ENCODE data around the gene OXCT2.
A peak's percentile ranks its signal among the peaks of the same experiment; 100 is the strongest.

Gene OXCT2

DNA sequence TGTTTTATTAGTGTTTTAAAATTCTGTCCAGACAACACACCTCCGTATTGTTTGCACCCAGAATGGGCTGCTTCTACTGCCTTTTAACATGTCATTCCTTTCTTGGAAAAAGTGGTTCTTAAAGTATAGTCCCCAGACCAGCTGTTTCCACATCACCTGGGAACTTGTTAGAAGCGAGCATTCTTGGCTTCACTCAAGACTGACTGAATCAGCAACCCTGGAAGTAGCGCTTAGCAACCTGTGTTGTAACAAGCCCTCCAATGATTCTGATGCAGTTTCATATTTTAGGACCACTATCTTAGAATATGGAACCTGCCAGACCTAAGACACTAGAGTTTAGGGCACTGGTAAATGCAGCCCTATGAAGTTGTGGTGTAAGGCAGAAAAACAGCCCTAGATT is 38.4 kb downstream of the OXCT2 start:
- ATAC-seq, result no peak

DNA sequence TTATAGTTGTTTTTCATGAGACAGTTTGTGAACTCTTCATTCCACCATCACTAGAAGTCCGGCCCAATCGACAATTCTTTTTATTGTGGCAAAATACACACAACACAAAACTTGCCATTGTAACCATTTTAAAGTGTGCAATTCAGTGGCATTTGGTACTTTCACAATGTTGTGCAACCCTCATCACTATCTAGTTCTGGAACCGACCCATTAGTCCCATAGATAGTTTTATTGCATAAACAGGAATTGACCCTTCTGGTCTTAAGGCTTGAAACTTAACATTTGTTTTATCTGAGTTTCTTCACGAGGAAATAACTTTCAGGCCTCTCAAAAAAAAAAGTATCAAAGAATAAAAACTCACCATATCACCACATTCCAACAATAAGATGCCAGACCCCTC is 41.3 kb downstream of the OXCT2 start:
- no peak for ATAC-seq

DNA sequence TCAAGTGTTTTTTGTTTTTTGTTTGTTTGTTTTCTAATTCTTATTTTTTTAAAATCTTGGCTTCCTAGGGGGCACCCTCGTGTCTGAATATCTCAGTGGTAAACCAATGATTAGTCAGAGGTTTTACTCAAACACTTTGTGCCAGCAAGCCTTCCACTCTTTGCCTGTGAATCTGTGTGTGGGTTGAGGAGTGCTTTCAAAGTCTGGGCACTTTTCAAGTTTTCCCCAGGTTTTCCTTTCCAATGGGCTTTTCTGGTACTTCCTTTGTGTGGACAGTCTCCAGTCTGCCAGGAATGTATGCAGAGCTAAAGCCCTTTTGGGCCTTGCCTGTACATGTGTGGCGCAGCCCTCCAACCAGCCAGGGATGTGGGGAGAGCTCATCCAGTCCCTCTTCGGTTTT is 42.1 kb downstream of the OXCT2 start:
- ATAC-seq, result no peak

DNA sequence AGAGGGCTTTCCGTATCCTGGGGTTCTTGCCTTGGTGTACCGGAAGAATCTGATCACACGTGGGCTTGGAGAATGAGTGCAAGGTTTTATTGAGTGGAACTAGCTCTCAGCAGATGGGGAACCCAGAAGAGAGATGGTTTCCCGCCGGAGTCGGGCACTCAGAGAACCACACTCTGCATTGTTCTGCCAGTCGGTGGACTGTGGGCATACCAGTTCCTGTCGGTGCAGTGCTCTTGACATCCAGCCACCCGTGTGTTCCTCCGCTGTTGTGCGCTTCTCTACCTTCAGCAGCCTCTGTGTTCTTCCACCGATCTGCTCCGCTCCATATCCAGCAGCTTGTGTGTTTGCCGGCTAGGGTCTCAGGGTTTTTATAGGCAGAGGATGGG is 43.2 kb downstream of the OXCT2 start:
- no peak for ATAC-seq

DNA sequence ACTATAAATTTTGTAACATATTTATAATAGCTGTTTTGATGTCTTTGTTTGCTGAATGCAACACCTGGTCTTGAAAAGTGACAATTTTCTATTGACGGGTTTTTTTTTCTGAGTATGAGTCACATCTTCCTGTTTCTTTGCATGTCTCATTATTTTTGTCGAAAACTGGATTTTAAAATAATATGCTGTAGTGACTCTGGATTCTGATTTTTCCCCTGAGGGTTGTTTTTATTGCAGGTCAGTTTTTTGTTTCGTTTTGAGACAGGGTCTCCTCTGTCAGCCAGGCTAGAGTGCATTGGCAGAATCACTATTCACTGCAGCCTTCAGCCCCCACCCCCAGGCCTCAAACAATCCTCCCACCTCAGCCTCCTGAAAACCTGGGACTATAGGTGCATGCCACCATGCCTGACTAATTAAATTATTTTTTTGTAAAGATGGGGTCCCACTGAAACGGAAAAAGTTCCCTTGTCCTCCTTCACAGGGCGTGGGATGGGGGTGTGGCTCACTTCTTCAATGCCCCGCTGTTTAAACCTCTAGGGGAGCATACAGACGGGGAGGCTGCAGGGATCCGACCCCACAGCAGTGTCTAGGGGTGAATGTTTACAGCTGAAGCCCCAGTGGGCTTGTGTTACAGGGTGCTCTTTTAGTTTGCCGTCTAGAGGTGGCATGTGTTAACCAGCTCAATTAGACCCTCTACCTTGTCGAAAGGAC is 43.8 kb downstream of the OXCT2 start:
- ATAC-seq, result peak in 1 of 2 donors; percentile 45

DNA sequence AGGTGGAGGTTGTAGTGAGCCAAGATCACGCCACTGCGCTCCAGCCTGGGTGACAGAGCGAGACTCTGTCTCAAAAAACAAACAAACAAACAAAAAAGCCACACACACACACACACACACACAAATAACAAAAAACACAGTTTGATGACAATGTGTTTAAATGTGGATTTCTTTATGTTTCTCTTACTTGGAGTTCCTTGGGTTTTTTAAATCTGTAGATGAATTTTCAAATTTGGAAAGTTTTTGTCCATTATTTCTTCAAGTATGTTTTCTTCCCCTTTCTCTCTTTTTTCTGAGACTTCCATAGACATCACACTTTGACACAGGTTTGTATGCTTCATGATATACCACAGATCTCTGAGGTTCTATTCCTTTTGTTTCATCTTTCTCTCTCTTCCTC is 44.5 kb downstream of the OXCT2 start:
- no peak for ATAC-seq

DNA sequence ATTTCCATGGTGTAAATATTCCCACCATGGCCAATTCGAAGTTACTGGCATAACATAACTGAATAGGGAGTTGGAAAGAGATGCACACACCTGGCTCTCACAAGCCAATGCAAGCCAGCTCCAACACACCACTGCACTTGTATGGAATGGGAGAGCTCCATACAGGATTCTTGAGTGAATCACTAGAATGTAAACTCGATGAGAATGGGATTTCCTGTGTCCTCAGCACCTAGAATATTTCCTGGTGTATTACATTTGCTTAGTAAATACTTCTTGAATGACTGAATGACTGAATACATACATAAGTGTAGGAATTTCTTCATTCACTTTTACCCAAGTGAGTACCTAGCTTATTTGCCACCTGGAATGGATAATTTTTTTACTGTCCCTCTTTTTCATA is 48.7 kb downstream of the OXCT2 start:
- ATAC-seq, result no peak

DNA sequence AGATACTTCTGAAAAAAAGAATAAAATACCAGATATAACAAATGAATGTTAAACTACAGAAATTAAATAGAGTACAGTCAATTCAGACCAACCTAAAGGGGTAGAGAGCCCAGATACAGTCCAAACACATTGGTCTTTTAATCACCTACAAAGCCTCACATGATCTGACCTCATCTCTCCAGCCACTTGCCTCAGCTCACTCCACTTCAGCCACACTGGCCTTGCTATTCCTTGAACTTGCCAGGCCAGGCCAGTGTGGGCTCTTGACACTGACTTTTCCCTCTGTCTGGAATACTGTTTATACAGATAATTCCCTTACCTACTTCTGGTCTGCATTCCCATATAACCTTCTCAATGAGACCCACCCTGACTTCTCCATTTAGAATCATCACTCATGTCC is 49.5 kb downstream of the OXCT2 start:
- no peak for ATAC-seq

DNA sequence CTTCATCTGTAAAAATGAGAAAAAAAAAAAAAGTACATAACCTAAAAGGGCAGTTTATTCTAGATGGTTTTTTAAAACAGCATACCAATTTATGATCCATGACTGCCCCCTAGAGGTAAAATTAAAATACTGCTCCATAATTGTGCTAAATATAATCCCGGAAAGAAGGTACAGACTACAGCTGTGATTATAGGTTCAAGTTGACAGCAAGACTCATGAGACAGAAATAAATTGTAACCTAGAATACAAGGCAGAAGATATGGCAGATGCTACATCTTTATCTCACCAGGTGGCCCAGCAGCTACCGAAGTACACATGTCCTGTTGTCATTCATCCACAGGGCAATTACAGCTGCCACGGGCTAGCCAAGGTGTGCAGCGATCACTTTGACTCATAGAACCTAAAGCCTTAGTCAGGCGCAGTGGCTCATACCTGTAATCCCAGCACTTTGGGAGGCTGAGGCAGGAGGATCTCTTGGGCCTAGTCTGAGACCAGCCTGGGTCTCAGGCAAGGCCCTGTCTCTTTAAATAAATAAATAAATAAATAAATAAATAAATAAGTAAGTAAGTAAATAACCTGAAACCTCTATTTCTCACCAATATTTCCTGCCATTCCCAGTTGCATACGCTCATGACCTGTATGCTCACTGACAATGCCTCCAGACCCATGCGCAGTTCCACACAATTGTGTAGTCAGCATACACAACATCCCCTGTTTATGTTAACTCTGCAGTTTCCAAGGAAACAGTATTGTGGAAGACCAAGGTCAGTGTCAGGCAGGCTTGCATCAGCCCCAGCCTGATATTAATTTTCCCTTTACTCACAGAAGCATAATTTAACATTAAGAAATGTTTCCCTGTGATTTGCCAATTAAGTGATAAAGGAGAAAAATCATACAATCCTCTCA is 50.8 kb downstream of the OXCT2 start:
- peak; percentile 45 to 51 for ATAC-seq

Measured in activated CD4-positive, CD25-positive, alpha-beta regulatory T cell treated with anti-CD3 and anti-CD28 coated beads, Interleukin-2, amount 50 U/mL, for 24 hours (primary cell).